ENCODE measurements around the gene SMARCAL1.

SMARCAL1 gene

DNA sequence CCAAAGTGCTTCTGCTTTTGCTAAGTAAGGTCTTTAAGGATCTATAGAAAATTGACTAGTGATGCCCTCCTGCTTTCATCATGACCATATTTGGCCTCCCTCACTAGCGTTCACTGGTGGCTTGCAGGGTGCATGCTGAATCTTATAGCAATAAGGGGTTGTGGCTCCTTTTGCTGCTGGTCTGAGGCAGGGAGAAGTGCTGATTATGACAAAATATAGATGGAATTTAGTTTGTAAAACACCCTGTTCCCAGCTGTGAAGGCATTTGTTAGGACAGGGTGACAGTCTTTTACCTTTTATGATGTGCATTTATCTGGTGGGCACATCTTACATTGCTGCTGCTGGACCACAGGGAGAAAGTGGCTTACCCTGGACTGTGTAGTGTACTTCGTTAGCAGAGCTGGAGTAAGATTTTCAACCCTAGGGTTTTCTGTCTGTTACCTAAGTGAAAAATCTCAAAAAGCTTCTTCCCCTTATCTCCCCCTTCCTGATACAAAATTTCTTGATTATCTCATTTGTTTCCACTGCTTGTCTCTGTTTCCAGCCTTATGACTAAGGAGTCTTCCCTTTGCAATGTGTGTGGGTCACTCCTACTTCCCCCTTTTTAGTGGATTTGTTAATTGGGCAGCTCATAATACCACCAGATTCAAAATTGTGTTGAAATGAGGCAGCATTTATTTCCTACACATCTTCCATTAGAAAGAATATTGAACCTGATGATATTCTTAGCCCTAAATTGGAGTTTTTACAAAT is 65.2 kb downstream of the SMARCAL1 start:
- peak; percentile 93 for DNase-seq

- peak; percentile 73 for DNase-seq
These were observed 65.9 kb downstream of the SMARCAL1 start for GRCh38 chr2:216478151-216478550.

DNA sequence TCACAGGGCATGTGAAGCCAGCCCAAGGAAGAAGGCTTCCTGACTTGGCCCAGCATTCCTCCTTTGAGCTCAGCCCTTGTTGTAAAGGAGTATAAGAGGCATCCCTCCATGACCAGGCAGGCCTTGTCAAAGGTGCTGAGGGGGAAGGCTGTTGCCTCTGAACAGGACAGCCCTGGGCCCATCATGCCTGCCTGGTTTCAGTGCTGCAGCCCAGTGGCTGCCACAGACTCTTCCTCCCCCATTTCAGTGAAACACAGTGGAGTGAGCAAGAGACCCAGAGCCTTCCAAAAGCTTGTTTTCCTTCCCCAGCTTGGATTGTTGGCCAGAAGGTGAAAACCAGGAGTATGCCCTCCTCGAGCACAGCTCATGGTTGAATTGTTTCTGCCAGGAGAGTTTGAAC is 66.5 kb downstream of the SMARCAL1 start:
- DNase-seq, result no peak

- no peak for DNase-seq
These were observed 67.9 kb downstream of the SMARCAL1 start for GRCh38 chr2:216480221-216480620.

DNA sequence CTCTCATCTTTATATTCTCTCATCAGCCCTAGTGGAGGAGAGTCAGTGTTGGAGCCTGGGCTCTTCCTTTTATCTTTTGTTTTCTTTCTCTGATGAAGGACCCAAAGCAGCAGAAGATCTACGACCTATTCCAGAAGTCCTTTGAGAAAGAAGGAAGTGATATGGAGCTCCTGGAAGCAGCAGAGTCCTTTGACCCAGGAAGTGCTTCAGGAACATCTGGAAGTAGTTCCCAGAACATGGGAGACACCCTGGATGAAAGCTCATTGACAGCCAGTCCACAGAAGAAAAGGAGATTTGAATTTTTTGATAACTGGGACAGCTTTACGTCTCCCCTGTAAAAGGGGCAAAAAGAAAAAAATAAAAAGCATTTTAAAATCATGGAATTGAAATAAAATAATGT is 70.4 kb downstream of the SMARCAL1 start:
- DNase-seq, result no peak

GRCh38 chr2:216485237-216485636 is 73.0 kb downstream of the SMARCAL1 start:
- no peak for DNase-seq

DNA sequence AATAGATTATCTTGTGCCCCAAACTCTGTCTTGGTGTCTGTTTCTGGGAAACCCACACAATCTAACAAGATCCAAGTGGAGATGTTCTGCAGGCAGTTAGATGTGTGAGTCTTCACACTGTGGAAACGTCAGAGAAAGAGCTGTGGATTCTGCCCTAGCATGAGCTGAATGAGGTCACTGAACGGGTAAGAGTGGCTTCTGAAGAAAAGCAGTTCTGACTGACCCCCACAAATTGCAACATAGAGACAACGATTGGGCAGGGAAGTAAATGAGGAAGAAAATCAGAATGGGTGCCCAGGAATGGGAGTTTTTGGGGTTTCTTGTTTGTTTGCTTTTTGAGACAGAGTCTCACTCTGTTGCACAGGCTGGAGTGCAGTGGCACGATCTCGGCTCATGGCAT is 73.5 kb downstream of the SMARCAL1 start:
- peak; percentile 90 for DNase-seq

DNA sequence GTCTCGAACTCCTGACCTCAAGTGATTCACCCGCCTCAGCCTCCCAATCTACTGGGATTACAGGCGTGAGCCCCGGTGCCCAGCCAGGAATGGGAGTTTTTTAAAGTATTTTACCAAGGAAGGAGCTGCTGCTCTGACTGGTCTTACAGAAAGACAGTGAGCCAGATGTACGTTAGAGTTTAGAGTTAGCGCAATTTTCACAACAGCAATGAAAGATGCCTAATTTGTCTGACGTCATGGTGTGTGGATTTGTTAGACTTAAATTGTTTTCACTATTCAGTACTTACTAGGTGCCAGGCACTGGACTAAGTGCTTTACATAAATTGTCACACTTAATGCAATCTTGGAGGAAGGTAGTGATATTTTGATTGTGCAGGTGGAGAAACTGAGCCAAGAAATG is 74.0 kb downstream of the SMARCAL1 start:
- peak; percentile 30 for DNase-seq

GRCh38 chr2:216486708-216487107 is 74.4 kb downstream of the SMARCAL1 start:
- peak; percentile 68 for DNase-seq

DNA sequence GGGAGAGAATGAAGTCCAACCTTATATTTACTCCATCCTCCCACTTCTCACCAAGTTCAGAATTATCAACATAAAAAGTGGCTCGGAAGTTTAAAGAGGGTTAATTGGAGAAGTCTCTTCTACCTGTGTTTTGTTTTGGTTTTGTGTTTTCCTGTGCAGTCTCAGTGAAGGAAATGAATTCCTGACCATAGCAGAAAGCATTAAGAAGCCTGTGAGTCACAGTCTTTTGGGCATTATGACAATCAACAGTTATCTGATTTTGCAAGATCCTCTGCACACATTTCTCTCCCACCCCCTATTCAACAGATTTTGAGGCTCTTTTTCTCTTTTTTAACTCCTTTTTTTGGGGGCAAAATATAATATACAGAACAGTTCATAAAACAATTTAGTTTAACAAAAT is 77.8 kb downstream of the SMARCAL1 start:
- DNase-seq, result peak; percentile 65

GRCh38 chr2:216491793-216492596 is 79.7 kb downstream of the SMARCAL1 start:
- DNase-seq, result peak; percentile 56

GRCh38 chr2:216492597-216493333 is 80.5 kb downstream of the SMARCAL1 start:
- no peak for DNase-seq

- DNase-seq, result no peak
These were observed 81.0 kb downstream of the SMARCAL1 start for GRCh38 chr2:216493334-216493685.

GRCh38 chr2:216495656-216496055 is 83.4 kb downstream of the SMARCAL1 start:
- DNase-seq, result peak; percentile 46

- no peak for DNase-seq
These were observed 85.2 kb downstream of the SMARCAL1 start for GRCh38 chr2:216497382-216498069.

GRCh38 chr2:216498070-216498378 is 85.7 kb downstream of the SMARCAL1 start:
- DNase-seq, result no peak

- DNase-seq, result peak; percentile 96
These were observed 86.4 kb downstream of the SMARCAL1 start, which contains the start of gene RPL37A for GRCh38 chr2:216498379-216499352. RPL37A (plus strand) TSS chr2:216498844; CDS start chr2:216498875, 31 bp downstream.

GRCh38 chr2:216499641-216500218 is 87.4 kb downstream of the SMARCAL1 start:
- DNase-seq, result no peak

DNA sequence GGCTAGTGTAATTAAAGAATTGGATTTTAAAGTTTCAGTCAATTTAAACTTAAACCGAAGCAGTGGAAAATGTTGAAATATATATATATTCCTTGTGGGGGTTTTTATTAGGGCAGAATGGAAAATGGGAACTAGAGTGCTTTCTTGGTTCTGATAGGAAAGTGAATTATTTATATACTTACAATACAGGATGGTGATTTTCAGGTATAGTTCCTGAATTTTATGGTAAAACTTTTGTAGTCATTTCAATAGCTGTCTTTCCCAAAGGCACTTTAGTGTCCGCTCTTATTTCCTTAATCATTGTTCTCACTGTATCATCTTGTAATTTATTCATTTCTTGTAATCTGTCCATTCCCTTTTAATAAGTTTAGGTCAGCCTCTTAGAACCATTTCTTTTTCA is 88.3 kb downstream of the SMARCAL1 start:
- DNase-seq, result no peak

- DNase-seq, result no peak
These were observed 89.6 kb downstream of the SMARCAL1 start for GRCh38 chr2:216501854-216502253.

DNA sequence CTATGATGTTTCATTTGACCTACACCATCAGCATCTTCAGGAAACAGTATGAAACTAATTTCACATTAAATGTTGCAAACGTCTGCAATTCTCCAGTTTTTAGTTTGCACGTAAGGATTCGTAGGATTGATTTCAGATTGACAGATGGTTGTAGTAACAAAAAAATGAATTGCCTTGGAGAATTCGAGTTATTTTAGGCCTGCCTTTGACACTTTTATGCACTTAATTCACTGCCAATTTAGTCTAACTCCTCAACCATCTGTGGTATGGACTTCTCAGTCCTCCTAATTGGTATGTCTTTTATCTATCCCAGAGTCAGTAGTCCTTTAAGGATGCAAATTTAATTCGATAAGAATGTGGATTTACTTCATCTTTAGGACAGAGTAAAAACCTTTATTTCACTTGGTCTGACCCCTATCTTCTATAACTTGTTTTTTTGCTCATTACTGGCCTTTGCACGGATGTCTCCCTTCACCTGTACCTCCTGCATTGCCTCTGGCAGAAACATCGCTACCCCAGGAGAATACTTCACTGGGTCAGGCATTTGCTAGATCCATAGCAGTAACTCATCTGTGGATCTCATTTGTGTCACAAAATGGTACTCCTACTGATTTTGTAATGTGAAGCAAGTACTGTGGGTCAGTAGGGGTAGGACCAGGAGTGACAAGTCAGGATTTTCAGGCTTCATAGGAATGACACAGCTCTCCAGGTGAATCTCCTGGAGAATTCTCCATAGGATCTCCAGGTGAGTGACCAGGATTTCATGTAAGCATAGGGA is 90.3 kb downstream of the SMARCAL1 start:
- DNase-seq, result no peak
